ENCODE results near the gene SAE1. TPM values are rescaled to one million over a fixed set of nuclear protein-coding genes. Genes with fewer than 3 reads are reported as not detected.

Gene SAE1
- total and polyA plus RNA-seq, 10 of the 15 experiments (the other 5 are each of a cell fraction or from before 2014, with no cell fraction given): 62.0 to 246 (median 148) TPM

DNA sequence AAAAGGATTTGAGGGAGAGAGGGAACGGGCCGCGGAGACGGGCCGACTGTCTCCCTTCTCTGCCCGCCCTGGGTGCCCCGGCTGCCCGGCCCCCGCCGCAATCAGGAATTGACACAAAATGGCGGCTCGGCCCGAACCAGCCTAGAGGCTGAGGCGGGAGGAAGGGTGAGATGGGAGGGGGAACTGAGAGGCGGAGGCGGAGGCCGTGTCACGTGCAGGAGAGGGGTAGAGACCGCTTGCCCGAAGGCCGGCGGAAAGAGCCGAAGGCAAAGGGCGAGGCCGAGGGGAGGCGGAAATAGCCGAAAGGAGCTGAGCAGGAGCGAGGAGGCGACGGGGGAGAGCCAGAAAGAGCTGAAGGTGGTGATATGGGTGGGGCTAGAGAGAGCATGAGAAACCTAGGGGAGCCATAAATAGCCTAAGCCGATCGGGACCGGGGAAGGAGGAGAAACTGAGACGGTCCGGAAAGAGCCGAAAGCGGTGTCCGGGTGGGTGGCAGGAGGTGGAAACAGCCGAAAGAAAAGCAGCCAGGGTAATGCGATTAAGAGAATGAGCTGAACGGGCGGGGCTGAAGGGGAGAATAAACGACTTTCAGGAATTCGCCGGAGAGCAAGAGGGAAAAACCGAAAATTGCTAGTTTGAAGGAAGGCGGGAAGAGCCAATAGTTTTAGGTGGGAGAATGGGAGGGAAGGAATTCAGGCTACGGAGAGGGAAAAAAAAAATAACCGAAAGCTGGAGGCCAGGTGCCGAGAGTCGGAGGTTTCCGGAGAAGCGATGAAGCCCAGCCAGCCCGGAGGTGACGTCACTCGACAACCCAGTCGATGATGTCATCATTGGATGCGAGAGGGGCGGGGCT, 17.4 kb upstream of the SAE1 start, which contains the start of gene ZC3H4 (continued):
- TF ChIP-seq MTA3 (IDR thresholded peaks at IDR 0.05; ENCODE audit: borderline replicate concordance, low read length) (peak; percentile 46; the same call in 1 of the 2 replicates), RCOR1 (conservative IDR thresholded peaks at IDR 0.05; ENCODE audit: low read depth, low read length) (no peak), CREB1 (IDR thresholded peaks at IDR 0.05; ENCODE audit: low read depth) (peak; percentile 98), TCF7 (IDR thresholded peaks at IDR 0.05; ENCODE audit: borderline replicate concordance) (no peak), LARP7 (IDR thresholded peaks at IDR 0.05) (0 out of 2 replicates have a peak, but pooled peaks have one; percentile 32), ZNF622 (IDR thresholded peaks at IDR 0.05) (no peak), ZNF207 (IDR thresholded peaks at IDR 0.05; ENCODE audit: borderline replicate concordance) (peak; percentile 50; the same call in 1 of the 2 replicates), IRF4 (IDR thresholded peaks at IDR 0.05; ENCODE audit: low read depth, low read length) (peak; percentile 46; the same call in 1 of the 2 replicates), SUZ12 (IDR thresholded peaks at IDR 0.05; ENCODE audit: unreplicated experiment) (no peak), CHD4 (IDR thresholded peaks at IDR 0.05) (no peak), KDM1A (IDR thresholded peaks at IDR 0.05; ENCODE audit: borderline replicate concordance) (no peak), ZBED1 (IDR thresholded peaks at IDR 0.05; ENCODE audit: borderline replicate concordance) (no peak), ZNF24 (IDR thresholded peaks at IDR 0.05) (no peak), BRCA1 (IDR thresholded peaks at IDR 0.05; ENCODE audit: low read depth, low read length) (no peak), SUPT20H (IDR thresholded peaks at IDR 0.05; ENCODE audit: borderline replicate concordance, control insufficient read depth, low read depth, low read length) (no peak), HCFC1 (IDR thresholded peaks at IDR 0.05; ENCODE audit: low read length) (no peak; the same call in 1 of the 2 replicates), ZNF217 (IDR thresholded peaks at IDR 0.05) (no peak), NFYB (IDR thresholded peaks at IDR 0.05; ENCODE audit: insufficient read depth, low read depth, low read length) (no peak), RAD21 (IDR thresholded peaks at IDR 0.05; ENCODE audit: insufficient read depth, low read depth, low read length) (no peak), HSF1 (IDR thresholded peaks at IDR 0.05; ENCODE audit: low read depth, low read length) (no peak), NFXL1 (IDR thresholded peaks at IDR 0.05; ENCODE audit: borderline replicate concordance) (no peak), JUNB (IDR thresholded peaks at IDR 0.05) (peak; percentile 53; the same call in 1 of the 2 replicates), IKZF1 (conservative IDR thresholded peaks at IDR 0.05) (peak; percentile 46)
- TF ChIP-seq, protein P1, sequence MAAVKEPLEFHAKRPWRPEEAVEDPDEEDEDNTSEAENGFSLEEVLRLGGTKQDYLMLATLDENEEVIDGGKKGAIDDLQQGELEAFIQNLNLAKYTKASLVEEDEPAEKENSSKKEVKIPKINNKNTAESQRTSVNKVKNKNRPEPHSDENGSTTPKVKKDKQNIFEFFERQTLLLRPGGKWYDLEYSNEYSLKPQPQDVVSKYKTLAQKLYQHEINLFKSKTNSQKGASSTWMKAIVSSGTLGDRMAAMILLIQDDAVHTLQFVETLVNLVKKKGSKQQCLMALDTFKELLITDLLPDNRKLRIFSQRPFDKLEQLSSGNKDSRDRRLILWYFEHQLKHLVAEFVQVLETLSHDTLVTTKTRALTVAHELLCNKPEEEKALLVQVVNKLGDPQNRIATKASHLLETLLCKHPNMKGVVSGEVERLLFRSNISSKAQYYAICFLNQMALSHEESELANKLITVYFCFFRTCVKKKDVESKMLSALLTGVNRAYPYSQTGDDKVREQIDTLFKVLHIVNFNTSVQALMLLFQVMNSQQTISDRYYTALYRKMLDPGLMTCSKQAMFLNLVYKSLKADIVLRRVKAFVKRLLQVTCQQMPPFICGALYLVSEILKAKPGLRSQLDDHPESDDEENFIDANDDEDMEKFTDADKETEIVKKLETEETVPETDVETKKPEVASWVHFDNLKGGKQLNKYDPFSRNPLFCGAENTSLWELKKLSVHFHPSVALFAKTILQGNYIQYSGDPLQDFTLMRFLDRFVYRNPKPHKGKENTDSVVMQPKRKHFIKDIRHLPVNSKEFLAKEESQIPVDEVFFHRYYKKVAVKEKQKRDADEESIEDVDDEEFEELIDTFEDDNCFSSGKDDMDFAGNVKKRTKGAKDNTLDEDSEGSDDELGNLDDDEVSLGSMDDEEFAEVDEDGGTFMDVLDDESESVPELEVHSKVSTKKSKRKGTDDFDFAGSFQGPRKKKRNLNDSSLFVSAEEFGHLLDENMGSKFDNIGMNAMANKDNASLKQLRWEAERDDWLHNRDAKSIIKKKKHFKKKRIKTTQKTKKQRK (IDR thresholded peaks at IDR 0.05; ENCODE audit: low read depth, low read length): no peak
- TF ChIP-seq, protein P2, sequence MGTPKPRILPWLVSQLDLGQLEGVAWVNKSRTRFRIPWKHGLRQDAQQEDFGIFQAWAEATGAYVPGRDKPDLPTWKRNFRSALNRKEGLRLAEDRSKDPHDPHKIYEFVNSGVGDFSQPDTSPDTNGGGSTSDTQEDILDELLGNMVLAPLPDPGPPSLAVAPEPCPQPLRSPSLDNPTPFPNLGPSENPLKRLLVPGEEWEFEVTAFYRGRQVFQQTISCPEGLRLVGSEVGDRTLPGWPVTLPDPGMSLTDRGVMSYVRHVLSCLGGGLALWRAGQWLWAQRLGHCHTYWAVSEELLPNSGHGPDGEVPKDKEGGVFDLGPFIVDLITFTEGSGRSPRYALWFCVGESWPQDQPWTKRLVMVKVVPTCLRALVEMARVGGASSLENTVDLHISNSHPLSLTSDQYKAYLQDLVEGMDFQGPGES (IDR thresholded peaks at IDR 0.05): no peak
- TF ChIP-seq, protein P3, sequence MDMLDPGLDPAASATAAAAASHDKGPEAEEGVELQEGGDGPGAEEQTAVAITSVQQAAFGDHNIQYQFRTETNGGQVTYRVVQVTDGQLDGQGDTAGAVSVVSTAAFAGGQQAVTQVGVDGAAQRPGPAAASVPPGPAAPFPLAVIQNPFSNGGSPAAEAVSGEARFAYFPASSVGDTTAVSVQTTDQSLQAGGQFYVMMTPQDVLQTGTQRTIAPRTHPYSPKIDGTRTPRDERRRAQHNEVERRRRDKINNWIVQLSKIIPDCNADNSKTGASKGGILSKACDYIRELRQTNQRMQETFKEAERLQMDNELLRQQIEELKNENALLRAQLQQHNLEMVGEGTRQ (IDR thresholded peaks at IDR 0.05; ENCODE audit: borderline replicate concordance, low read depth, low read length): peak; percentile 91

Measured in GM12878 (cell line).